ENCODE data around the gene OVOL2. TPM values are rescaled to one million over a fixed set of nuclear protein-coding genes. Genes with fewer than 3 reads are reported as not detected.

The OVOL2 gene
- total RNA-seq, 1 donor from 2014 or later: 3.1 TPM

- no peak for DNase-seq (ENCODE audit: low read depth)
- TF ChIP-seq CTCF (IDR thresholded peaks at IDR 0.05; ENCODE audit: insufficient read depth, low read length, poor library complexity, severe bottlenecking): no peak
- H3K36me3 ChIP-seq (ENCODE audit: control insufficient read depth, insufficient read depth, low read length): no peaks in the 10 kb centered on the region
- H3K4me3 ChIP-seq (ENCODE audit: low read depth, low read length): no peak overlapping the region
- no peaks in the 10 kb centered on the region for H3K27me3 ChIP-seq (ENCODE audit: control insufficient read depth, insufficient read depth, low read length)
Measured at GRCh38 chr20:17993546-17993945, 64.2 kb downstream of the OVOL2 start.

GRCh38 chr20:17992847-17993513, 64.7 kb downstream of the OVOL2 start:
- TF ChIP-seq CTCF (IDR thresholded peaks at IDR 0.05; ENCODE audit: insufficient read depth, low read length, poor library complexity, severe bottlenecking): no peak
- Histone ChIP-seq H3K4me3 (ENCODE audit: low read depth, low read length) (no peak overlapping the region), H3K27me3 (ENCODE audit: control insufficient read depth, insufficient read depth, low read length) (no peaks in the 10 kb centered on the region), H3K36me3 (ENCODE audit: control insufficient read depth, insufficient read depth, low read length) (no peaks in the 10 kb centered on the region)
- DNase-seq (ENCODE audit: low read depth): no peak

DNA sequence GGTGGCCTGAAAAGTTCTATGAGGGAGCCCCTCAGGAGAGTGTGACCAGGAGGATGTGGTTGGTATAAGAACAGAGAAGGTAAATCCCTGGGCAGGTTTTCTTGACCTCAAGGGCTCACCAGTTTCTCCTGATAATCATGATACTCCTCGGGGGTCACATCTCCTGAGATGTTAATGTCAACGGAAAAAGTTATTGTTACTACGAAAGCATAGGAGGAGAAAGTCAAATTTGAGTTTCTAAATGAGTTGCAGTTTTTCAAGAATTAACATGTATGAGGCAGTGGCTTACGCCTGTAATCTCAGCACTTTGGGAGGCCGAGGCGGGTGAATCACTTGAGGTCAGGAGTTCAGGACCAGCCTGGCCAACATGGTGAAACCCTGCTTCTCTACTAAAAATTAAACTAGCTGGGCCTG, 65.5 kb downstream of the OVOL2 start:
- Histone ChIP-seq H3K4me3 (ENCODE audit: low read depth, low read length) (no peak overlapping the region), H3K36me3 (ENCODE audit: control insufficient read depth, insufficient read depth, low read length) (no peaks in the 10 kb centered on the region), H3K27me3 (ENCODE audit: control insufficient read depth, insufficient read depth, low read length) (no peaks in the 10 kb centered on the region)
- no peak for TF ChIP-seq CTCF (IDR thresholded peaks at IDR 0.05; ENCODE audit: insufficient read depth, low read length, poor library complexity, severe bottlenecking)
- no peak for DNase-seq (ENCODE audit: low read depth)

DNA sequence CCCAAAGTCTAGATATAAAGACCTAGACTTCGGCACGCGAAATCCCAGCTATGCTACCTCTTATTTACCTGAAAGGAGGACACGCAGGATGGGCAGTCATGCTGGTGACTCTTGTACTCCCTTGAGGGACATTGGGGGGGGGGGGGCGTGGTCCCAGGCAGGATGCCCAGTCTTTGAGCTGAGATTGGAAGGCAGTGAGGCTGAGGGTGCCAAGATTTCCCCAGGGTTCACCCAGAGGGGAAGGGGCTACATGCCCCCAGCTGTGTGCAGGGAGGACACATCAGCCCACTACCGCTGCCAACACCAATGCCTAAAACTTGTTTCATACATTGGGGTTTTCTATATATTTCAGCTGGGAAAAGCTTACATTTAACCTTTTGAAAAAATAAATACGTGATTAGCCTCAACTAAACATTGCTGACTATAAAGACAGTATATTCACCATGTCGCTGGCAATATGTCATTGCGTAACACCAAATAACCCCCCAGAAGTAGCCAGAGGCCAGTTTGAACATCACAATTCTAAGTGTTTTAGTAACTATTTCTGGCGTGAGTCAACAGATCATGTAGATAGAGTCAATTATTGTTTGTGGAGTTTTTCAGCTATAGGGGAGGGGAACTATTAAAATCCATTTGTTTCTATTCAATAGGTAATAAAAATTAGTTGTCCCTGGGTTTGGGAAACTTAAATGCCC, 67.3 kb downstream of the OVOL2 start:
- DNase-seq (ENCODE audit: low read depth): no peak
- no peak for TF ChIP-seq CTCF (IDR thresholded peaks at IDR 0.05; ENCODE audit: insufficient read depth, low read length, poor library complexity, severe bottlenecking)
- Histone ChIP-seq H3K36me3 (ENCODE audit: control insufficient read depth, insufficient read depth, low read length) (no peaks in the 10 kb centered on the region), H3K27me3 (ENCODE audit: control insufficient read depth, insufficient read depth, low read length) (no peaks in the 10 kb centered on the region), H3K4me3 (ENCODE audit: low read depth, low read length) (no peak overlapping the region)

- TF ChIP-seq CTCF (IDR thresholded peaks at IDR 0.05; ENCODE audit: insufficient read depth, low read length, poor library complexity, severe bottlenecking): no peak
- H3K27me3 ChIP-seq (ENCODE audit: control insufficient read depth, insufficient read depth, low read length): no peaks in the 10 kb centered on the region
- no peak overlapping the region for H3K4me3 ChIP-seq (ENCODE audit: low read depth, low read length)
- no peak for DNase-seq (ENCODE audit: low read depth)
- no peaks in the 10 kb centered on the region for H3K36me3 ChIP-seq (ENCODE audit: control insufficient read depth, insufficient read depth, low read length)
Measured at GRCh38 chr20:17987988-17988387, 69.7 kb downstream of the OVOL2 start.
